ENCODE measurements around the gene MBD5. TPM values are rescaled to one million over a fixed set of nuclear protein-coding genes. Genes with fewer than 3 reads are reported as not detected.

Gene MBD5
- polyA plus RNA-seq, 1 donor (not counting 4 experiments of a cell fraction or from before 2014, with no cell fraction given) = 20.1 TPM

DNA sequence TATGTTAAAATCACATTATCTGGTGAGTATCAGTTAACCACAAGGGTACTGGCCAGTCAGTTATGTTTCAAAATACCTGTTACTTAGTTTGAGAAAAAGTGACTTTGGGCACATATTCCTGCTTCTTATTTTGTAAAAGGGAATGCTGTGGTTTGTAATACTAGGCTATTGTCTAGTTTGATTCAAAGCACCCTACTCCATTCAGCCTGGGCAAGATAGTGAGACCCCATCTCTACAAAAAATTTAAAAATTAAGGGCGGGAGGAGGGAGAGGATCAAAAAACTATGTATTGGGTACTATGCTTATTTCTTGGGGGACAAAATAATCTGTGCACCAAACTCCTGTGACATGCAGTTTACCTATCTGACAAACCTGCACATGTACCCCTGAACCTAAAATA is 18.9 kb downstream of the MBD5 start:
- Histone ChIP-seq H3K4me2 (ENCODE audit: control insufficient read depth, extremely low read depth, insufficient read depth, low read depth, low read length) (no peak overlapping the region), H2AFZ (ENCODE audit: control insufficient read depth, low read length) (no peak overlapping the region), H3K4me3 (ENCODE audit: control insufficient read depth in 2 of 3, extremely low read depth in 1 of 3, insufficient read depth in 2 of 3, low read depth in 1 of 3, low read length in 3 of 3) (no peak overlapping the region), H3K4me1 (ENCODE audit: control insufficient read depth, extremely low read depth, insufficient read depth, low read length) (no peaks in the 10 kb centered on the region), H3K9ac (ENCODE audit: control insufficient read depth, extremely low read depth, insufficient read depth, low read length) (no peak overlapping the region), H4K20me1 (ENCODE audit: control insufficient read depth, extremely low read depth, insufficient read depth, low read length) (no peaks in the 10 kb centered on the region), H3K27me3 (ENCODE audit: control insufficient read depth, extremely low read depth, insufficient read depth, low read length) (no peaks in the 10 kb centered on the region), H3K9me3 (ENCODE audit: control insufficient read depth, low read depth, low read length) (no peaks in the 10 kb centered on the region), H3K27ac (ENCODE audit: control insufficient read depth, insufficient read depth, low read length) (no peak overlapping the region), H3K79me2 (ENCODE audit: control insufficient read depth, insufficient read depth, low read length) (no peaks in the 10 kb centered on the region), H3K36me3 (ENCODE audit: control insufficient read depth in 2 of 2, extremely low read depth in 1 of 2, insufficient read depth in 2 of 2, low read length in 2 of 2) (no peaks in the 10 kb centered on the region), H3K9me1 (ENCODE audit: control insufficient read depth, extremely low read depth, insufficient read depth, low read length) (no peaks in the 10 kb centered on the region)
- DNase-seq (ENCODE audit: low read depth, low spot score) (no peak), FAIRE-seq (no peak)
- no peak for TF ChIP-seq EZH2 (IDR thresholded peaks at IDR 0.05; ENCODE audit: low read length)
- TF ChIP-seq, protein P1, sequence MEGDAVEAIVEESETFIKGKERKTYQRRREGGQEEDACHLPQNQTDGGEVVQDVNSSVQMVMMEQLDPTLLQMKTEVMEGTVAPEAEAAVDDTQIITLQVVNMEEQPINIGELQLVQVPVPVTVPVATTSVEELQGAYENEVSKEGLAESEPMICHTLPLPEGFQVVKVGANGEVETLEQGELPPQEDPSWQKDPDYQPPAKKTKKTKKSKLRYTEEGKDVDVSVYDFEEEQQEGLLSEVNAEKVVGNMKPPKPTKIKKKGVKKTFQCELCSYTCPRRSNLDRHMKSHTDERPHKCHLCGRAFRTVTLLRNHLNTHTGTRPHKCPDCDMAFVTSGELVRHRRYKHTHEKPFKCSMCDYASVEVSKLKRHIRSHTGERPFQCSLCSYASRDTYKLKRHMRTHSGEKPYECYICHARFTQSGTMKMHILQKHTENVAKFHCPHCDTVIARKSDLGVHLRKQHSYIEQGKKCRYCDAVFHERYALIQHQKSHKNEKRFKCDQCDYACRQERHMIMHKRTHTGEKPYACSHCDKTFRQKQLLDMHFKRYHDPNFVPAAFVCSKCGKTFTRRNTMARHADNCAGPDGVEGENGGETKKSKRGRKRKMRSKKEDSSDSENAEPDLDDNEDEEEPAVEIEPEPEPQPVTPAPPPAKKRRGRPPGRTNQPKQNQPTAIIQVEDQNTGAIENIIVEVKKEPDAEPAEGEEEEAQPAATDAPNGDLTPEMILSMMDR (optimal IDR thresholded peaks at IDR 0.05 in 1 of 3, IDR thresholded peaks at IDR 0.05 in 1 of 3, conservative IDR thresholded peaks at IDR 0.05 in 1 of 3; ENCODE audit: extremely low read depth in 1 of 3, insufficient read depth in 2 of 3, low read length in 3 of 3) = no peak
- dilution Hi-C loops (cut with MboI; ENCODE audit: extremely low pct_ligation_motif_present, low sequenced_read_pairs) = no loop called here

DNA sequence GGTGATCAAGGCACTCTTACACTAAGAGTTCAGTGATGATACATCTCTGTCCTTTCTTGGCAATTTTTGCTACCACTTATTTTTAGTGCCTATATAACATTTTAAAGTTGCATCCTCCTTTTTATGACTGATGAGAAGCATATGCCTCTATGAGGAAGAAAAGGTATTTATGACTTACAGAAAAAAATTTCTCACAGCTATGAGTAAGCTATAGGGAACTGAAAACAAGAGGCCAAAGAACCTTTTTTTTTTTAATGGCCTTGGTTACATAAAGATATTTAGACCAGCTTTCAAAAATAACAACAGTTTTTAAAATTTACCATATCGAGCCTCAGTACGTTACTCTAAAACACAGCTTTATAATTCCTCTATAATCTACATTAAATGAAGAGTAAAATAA is 21.3 kb downstream of the MBD5 start:
- Histone ChIP-seq H3K79me2 (ENCODE audit: control insufficient read depth, insufficient read depth, low read length) (no peaks in the 10 kb centered on the region), H3K4me3 (ENCODE audit: control insufficient read depth in 2 of 3, extremely low read depth in 1 of 3, insufficient read depth in 2 of 3, low read depth in 1 of 3, low read length in 3 of 3) (no peak overlapping the region), H2AFZ (ENCODE audit: control insufficient read depth, low read length) (no peak overlapping the region), H3K9ac (ENCODE audit: control insufficient read depth, extremely low read depth, insufficient read depth, low read length) (no peak overlapping the region), H3K36me3 (ENCODE audit: control insufficient read depth in 2 of 2, extremely low read depth in 1 of 2, insufficient read depth in 2 of 2, low read length in 2 of 2) (no peaks in the 10 kb centered on the region), H3K27ac (ENCODE audit: control insufficient read depth, insufficient read depth, low read length) (no peak overlapping the region), H3K4me2 (ENCODE audit: control insufficient read depth, extremely low read depth, insufficient read depth, low read depth, low read length) (no peak overlapping the region), H4K20me1 (ENCODE audit: control insufficient read depth, extremely low read depth, insufficient read depth, low read length) (no peaks in the 10 kb centered on the region), H3K9me3 (ENCODE audit: control insufficient read depth, low read depth, low read length) (no peaks in the 10 kb centered on the region), H3K27me3 (ENCODE audit: control insufficient read depth, extremely low read depth, insufficient read depth, low read length) (no peaks in the 10 kb centered on the region), H3K9me1 (ENCODE audit: control insufficient read depth, extremely low read depth, insufficient read depth, low read length) (no peaks in the 10 kb centered on the region), H3K4me1 (ENCODE audit: control insufficient read depth, extremely low read depth, insufficient read depth, low read length) (no peaks in the 10 kb centered on the region)
- DNase-seq (ENCODE audit: low read depth, low spot score) (no peak), FAIRE-seq (no peak)
- dilution Hi-C loops (cut with MboI; ENCODE audit: extremely low pct_ligation_motif_present, low sequenced_read_pairs) = no loop called here
- TF ChIP-seq, protein P1 (optimal IDR thresholded peaks at IDR 0.05 in 1 of 3, IDR thresholded peaks at IDR 0.05 in 1 of 3, conservative IDR thresholded peaks at IDR 0.05 in 1 of 3; ENCODE audit: extremely low read depth in 1 of 3, insufficient read depth in 2 of 3, low read length in 3 of 3) = no peak
- TF ChIP-seq EZH2 (IDR thresholded peaks at IDR 0.05; ENCODE audit: low read length) = no peak
